ENCODE measurements around the gene MYBPC3. TPM values are rescaled to one million over a fixed set of nuclear protein-coding genes. Genes with fewer than 3 reads are reported as not detected.
"Not testable (repeated sequence)": the region's sequence is repeated elsewhere in the genome, so short reads cannot be mapped to it uniquely, and the experiment has no call there.

MYBPC3 gene
- total and polyA plus RNA-seq, 4 experiments from 2014 or later: not detected

DNA sequence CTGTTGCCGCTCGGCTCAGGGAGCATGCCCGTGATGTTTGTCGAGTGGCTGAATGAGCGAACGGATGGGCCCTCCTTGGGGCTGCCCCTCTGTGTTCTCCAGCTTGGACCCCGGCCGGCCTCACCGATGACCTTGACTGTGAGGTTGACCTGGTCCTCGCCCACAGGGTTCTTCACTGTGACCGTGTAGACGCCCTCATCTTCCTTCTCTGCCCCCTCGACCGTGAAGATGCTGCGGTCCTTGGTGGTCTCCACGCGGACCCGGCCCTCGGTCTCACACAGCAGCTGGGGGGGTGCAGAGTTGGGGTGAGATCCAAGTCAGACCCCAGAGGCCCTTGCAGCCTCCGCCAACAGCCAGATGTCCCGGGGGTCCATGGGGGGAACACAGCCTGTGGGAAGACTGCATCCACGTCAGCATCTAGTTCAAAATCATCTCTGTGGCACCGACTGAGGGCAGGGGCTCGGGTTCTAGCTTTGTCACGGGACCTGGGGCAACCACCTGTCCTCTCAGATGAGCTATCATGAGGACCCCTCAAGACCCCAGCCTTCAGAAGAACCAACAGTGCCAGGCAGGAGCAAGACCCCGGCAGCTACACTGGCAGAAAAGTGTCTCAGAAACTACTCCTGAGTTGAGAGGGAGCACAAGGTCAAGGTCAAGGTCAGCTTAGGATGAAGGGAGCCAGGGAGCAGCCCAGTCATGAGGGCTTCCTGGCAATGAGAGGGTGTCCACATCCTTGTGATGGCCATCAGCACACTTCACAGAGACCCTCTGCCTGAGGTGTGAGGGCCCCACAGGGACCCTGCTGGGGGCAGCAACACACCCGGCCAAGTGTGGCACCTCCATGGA, 13.9 kb downstream of the MYBPC3 start:
- no peaks in the 10 kb centered on the region for H3K9me3 ChIP-seq (ENCODE audit: control insufficient read depth in 1 of 2, low read length in 2 of 2)
- no peaks in the 10 kb centered on the region for H3K4me1 ChIP-seq (ENCODE audit: insufficient read depth, low read length)
- Mint-ChIP-seq H3K9me3 (peaks cover 0 to 2% (median 0%) of the 10 kb centered on the region in 8 donors), H3K27me3 (no peaks in the 10 kb centered on the region), H3K27ac (no peak overlapping the region), H3K4me1 (peaks cover 0 to 2% (median 0%) of the 10 kb centered on the region in 4 donors), H3K4me3 (no peak overlapping the region), H3K36me3 (no peaks in the 10 kb centered on the region)
- H3K27ac ChIP-seq (ENCODE audit: low read depth, low read length): no peak overlapping the region
- H3K36me3 ChIP-seq (ENCODE audit: insufficient read depth, low read length): no peaks in the 10 kb centered on the region
- DNase-seq: peak in 1 of 5 donors; percentile 12
- no peak overlapping the region for H3K4me3 ChIP-seq (ENCODE audit: low read length in 2 of 2)
- intact Hi-C loops (cut with micrococcal nuclease): no loop called here
- POLR2A ChIA-PET (ENCODE audit: partially characterized antibody): interaction anchor here (0.6 kb wide), 1 partner anchor 171 kb away, joined by 4 read pairs; no protein-coding TSS in a partner anchor
- CTCF ChIA-PET (ENCODE audit: partially characterized antibody): interaction anchor here (0.8 kb wide), 1 partner anchor 73 kb away, joined by 3 read pairs; no protein-coding TSS in a partner anchor
- H3K27me3 ChIP-seq (ENCODE audit: insufficient read depth, low read length): no peaks in the 10 kb centered on the region

DNA sequence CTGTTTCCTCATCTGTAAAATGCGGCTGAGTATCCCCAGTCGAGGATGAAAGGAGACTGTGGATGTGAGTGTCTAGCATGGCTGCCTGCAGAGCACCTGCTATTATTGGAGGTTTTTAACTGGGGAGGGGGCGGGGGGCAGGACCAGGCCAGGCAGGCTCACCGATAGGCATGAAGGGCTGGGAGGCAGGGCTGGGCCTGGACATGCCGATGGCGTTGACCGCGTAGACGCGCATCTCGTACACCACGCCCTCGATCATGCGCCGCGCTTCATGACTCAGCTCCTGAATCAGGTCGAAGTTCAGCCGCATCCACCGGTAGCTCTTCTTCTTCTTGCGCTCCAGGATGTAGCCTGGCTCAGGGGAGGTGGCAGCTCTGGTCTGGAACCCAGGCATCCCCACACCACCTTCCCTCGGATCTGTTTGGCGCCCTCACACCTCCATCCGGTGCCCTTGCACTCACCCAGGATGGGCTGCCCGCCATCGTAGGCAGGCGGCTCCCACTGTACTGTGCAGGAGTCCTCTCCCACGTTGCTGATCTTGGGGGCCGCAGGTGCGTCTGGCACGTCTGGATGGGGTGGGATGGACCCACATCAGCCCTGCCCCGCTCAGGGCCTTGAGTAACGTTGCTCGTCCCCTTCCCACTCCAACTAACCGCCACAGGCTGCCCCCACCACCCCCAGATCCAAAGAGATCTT, 15.1 kb downstream of the MYBPC3 start:
- no peak overlapping the region for H3K4me3 ChIP-seq (ENCODE audit: low read length in 2 of 2)
- no peaks in the 10 kb centered on the region for H3K36me3 ChIP-seq (ENCODE audit: insufficient read depth, low read length)
- peak in 1 of 5 donors; percentile 15 for DNase-seq
- Mint-ChIP-seq H3K4me1 (peaks cover 0 to 2% (median 0%) of the 10 kb centered on the region in 4 donors), H3K27ac (no peak overlapping the region), H3K4me3 (no peak overlapping the region), H3K36me3 (no peaks in the 10 kb centered on the region), H3K9me3 (peaks cover 0 to 2% (median 0%) of the 10 kb centered on the region in 8 donors), H3K27me3 (no peaks in the 10 kb centered on the region)
- intact Hi-C loops (cut with micrococcal nuclease): no loop called here
- no peaks in the 10 kb centered on the region for H3K27me3 ChIP-seq (ENCODE audit: insufficient read depth, low read length)
- no peaks in the 10 kb centered on the region for H3K9me3 ChIP-seq (ENCODE audit: control insufficient read depth in 1 of 2, low read length in 2 of 2)
- H3K4me1 ChIP-seq (ENCODE audit: insufficient read depth, low read length): no peaks in the 10 kb centered on the region
- CTCF ChIA-PET (ENCODE audit: partially characterized antibody): interaction anchor here (0.5 to 0.6 kb wide), 2 partner anchors 34 to 882 kb away, joined by 3 read pairs; no protein-coding TSS in a partner anchor
- no peak overlapping the region for H3K27ac ChIP-seq (ENCODE audit: low read depth, low read length)
- POLR2A ChIA-PET (ENCODE audit: partially characterized antibody): no interaction called here

DNA sequence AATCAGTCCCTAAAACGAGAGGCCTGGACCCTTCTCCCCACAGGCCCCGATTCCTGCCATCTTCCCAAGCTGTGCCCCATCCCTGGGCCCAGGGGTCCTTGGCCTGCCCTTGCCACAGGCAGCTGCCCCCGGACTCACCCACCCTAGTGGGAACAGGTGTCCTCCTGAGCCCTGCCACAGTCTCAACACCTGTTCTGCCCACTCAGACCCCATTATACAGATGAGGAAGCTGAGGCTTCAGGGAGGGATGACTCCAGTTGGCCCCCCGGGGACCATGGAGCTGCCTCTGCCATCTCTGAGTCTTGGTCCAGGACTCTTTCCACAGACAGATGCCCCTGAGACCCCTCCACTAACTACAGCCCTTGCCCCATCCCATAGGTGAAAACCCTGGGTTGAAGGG, 15.9 kb downstream of the MYBPC3 start:
- Mint-ChIP-seq H3K4me1 (peaks cover 0 to under 1% (median 0%) of the 10 kb centered on the region in 4 donors), H3K36me3 (no peaks in the 10 kb centered on the region), H3K27ac (no peak overlapping the region), H3K27me3 (no peaks in the 10 kb centered on the region), H3K4me3 (no peak overlapping the region), H3K9me3 (peaks cover 0 to 2% (median 0%) of the 10 kb centered on the region in 8 donors)
- intact Hi-C loops (cut with micrococcal nuclease): no loop called here
- no peaks in the 10 kb centered on the region for H3K36me3 ChIP-seq (ENCODE audit: insufficient read depth, low read length)
- ChIA-PET POLR2A (ENCODE audit: partially characterized antibody) (no interaction called here), CTCF (ENCODE audit: partially characterized antibody) (interaction anchor here (0.6 kb wide), 1 partner anchor 882 kb away, joined by 3 read pairs; no protein-coding TSS in a partner anchor)
- no peak overlapping the region for H3K4me3 ChIP-seq (ENCODE audit: low read length in 2 of 2)
- no peak overlapping the region for H3K27ac ChIP-seq (ENCODE audit: low read depth, low read length)
- no peak for DNase-seq
- no peaks in the 10 kb centered on the region for H3K4me1 ChIP-seq (ENCODE audit: insufficient read depth, low read length)
- no peaks in the 10 kb centered on the region for H3K9me3 ChIP-seq (ENCODE audit: control insufficient read depth in 1 of 2, low read length in 2 of 2)
- H3K27me3 ChIP-seq (ENCODE audit: insufficient read depth, low read length): no peaks in the 10 kb centered on the region

DNA sequence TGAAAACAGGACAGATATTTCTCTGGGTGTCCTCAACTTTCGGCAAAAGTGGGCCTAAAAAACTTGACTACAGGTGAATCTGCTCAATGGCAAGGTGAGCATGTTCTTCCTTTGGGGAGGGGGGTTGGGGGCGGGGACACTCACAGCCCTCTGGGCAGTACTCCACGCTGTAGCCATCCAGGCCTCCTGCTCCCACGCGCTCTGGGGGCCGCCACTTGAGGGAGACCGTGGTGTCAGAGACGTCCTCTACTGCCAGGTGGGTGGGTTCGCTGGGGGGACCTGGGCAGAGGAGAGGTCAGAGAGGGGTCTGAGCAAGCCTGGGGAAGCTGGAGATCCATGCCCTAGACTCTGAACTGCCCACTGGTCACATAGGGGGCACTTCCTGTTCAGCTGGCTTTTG, 16.8 kb downstream of the MYBPC3 start:
- no peak overlapping the region for H3K27ac ChIP-seq (ENCODE audit: low read depth, low read length)
- Mint-ChIP-seq H3K4me1 (no peaks in the 10 kb centered on the region), H3K4me3 (no peak overlapping the region), H3K9me3 (peaks cover 0 to 2% (median 0%) of the 10 kb centered on the region in 8 donors), H3K27ac (no peak overlapping the region), H3K27me3 (no peaks in the 10 kb centered on the region), H3K36me3 (peaks cover 0 to 5% of the 10 kb centered on the region in 2 donors)
- H3K4me3 ChIP-seq (ENCODE audit: low read length in 2 of 2): no peak overlapping the region
- no peaks in the 10 kb centered on the region for H3K9me3 ChIP-seq (ENCODE audit: control insufficient read depth in 1 of 2, low read length in 2 of 2)
- intact Hi-C loops (cut with micrococcal nuclease): no loop called here
- CTCF ChIA-PET (ENCODE audit: partially characterized antibody): interaction anchor here (0.6 kb wide), 1 partner anchor 711 kb away, joined by 3 read pairs; no protein-coding TSS in a partner anchor
- no peaks in the 10 kb centered on the region for H3K27me3 ChIP-seq (ENCODE audit: insufficient read depth, low read length)
- H3K36me3 ChIP-seq (ENCODE audit: insufficient read depth, low read length): no peaks in the 10 kb centered on the region
- DNase-seq: peak in 1 of 5 donors; percentile 24
- no peaks in the 10 kb centered on the region for H3K4me1 ChIP-seq (ENCODE audit: insufficient read depth, low read length)
- POLR2A ChIA-PET (ENCODE audit: partially characterized antibody): no interaction called here

DNA sequence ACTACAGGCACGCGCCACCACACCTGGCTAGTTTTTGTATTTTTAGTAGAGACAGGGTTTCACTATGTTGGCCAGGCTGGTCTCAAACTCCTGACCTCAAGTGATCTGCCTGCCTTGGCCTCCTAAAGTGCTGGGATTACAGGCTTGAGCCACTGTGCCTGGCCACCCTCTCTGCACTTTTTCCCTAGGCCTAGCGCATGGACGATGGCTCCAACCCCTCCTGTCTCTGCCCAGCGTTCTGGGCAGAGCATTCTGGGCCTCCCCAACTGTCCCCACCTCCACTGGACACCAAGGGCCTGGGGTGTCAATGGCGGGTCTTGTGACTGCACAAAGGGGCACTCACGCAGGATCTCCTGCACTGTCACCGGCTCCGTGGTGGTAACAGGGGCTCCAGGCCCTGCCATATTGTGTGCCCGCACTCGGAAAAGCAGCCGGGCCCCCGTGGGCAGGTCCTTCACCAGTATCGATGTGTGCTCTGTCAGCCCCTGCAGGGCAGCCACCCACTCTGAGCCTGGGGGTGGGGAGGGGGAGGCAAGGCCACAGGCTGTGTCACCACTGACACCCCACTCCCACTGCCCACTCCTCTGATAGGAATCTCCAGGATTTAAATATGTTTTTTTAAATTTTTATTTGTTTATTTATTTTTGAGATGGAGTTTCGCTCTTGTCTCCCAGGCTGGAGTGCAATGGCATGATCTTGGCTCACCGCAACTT, 17.6 kb downstream of the MYBPC3 start:
- H3K36me3 ChIP-seq (ENCODE audit: insufficient read depth, low read length); H3K27me3 Mint-ChIP-seq; H3K4me3 Mint-ChIP-seq; H3K4me3 ChIP-seq (ENCODE audit: low read length in 2 of 2); H3K4me1 Mint-ChIP-seq; POLR2A ChIA-PET (ENCODE audit: partially characterized antibody); H3K9me3 Mint-ChIP-seq; H3K4me1 ChIP-seq (ENCODE audit: insufficient read depth, low read length); H3K27me3 ChIP-seq (ENCODE audit: insufficient read depth, low read length); H3K36me3 Mint-ChIP-seq; H3K27ac Mint-ChIP-seq; H3K9me3 ChIP-seq (ENCODE audit: control insufficient read depth in 1 of 2, low read length in 2 of 2); intact Hi-C loops (cut with micrococcal nuclease); H3K27ac ChIP-seq (ENCODE audit: low read depth, low read length): not testable (repeated sequence)
- DNase-seq: peak in 1 of 5 donors; percentile 7
- CTCF ChIA-PET (ENCODE audit: partially characterized antibody): interaction anchor here (0.6 kb wide), 1 partner anchor 711 kb away, joined by 3 read pairs; no protein-coding TSS in a partner anchor

DNA sequence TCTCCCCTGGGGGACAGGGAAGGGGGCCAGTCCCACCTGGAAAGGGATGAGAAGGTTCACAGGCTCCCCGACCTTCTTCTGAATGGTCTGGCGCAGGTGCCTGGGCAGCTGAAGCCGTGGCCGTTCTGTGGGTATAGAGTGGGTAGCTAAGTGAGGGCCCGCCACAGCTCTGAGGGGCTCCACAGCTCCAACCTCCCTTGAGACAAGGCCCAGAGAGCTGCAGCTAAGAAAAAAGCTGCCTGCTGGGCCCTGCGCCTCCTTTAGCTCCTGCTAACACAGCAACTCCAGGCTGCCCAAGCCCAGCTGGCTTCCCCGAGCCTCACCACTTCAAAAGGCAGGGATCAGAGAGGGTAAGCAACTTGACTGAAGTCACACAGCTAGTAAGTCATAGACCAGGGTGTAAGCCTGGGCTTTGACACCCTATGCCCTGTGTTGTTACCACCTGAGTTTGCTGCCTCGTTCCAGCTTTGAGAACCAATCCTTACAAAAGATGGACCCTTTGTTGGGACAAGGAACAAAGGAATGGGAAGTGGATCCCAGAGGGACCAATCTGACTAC, 18.5 kb downstream of the MYBPC3 start:
- peak in 1 of 5 donors; percentile 18 for DNase-seq
- no peaks in the 10 kb centered on the region for H3K4me1 Mint-ChIP-seq

More for the DNA sequence above, 18.5 kb downstream of the MYBPC3 start:
- ChIA-PET CTCF (ENCODE audit: partially characterized antibody) (no interaction called here), POLR2A (ENCODE audit: partially characterized antibody) (no interaction called here)
- no peaks in the 10 kb centered on the region for H3K9me3 ChIP-seq (ENCODE audit: control insufficient read depth in 1 of 2, low read length in 2 of 2)
- H3K4me1 ChIP-seq (ENCODE audit: insufficient read depth, low read length): no peaks in the 10 kb centered on the region
- peaks cover 3% of the 10 kb centered on the region for H3K36me3 ChIP-seq (ENCODE audit: insufficient read depth, low read length)
- no peak overlapping the region for H3K27ac ChIP-seq (ENCODE audit: low read depth, low read length)
- Mint-ChIP-seq H3K36me3 (peaks cover 4 to 18% of the 10 kb centered on the region in 2 donors), H3K27ac (no peak overlapping the region), H3K4me3 (no peak overlapping the region), H3K9me3 (no peaks in the 10 kb centered on the region), H3K27me3 (no peaks in the 10 kb centered on the region)
- H3K27me3 ChIP-seq (ENCODE audit: insufficient read depth, low read length): no peaks in the 10 kb centered on the region
- intact Hi-C loops (cut with micrococcal nuclease): no loop called here
- no peak overlapping the region for H3K4me3 ChIP-seq (ENCODE audit: low read length in 2 of 2)

Data from CD4-positive, alpha-beta memory T cell (primary cell).